ENCODE results near the gene CLEC17A.

Gene CLEC17A

GRCh38 chr19:14654786-14655560 lies 72.1 kb downstream of the CLEC17A start:
- DNase-seq (ENCODE audit: low spot score), result no peak

- DNase-seq (ENCODE audit: low spot score), result no peak
These were observed 72.8 kb downstream of the CLEC17A start for GRCh38 chr19:14655726-14656125.

GRCh38 chr19:14659874-14660489 lies 77.1 kb downstream of the CLEC17A start:
- DNase-seq (ENCODE audit: low spot score), result no peak

- DNase-seq (ENCODE audit: low spot score), result no peak
These were observed 78.6 kb downstream of the CLEC17A start for GRCh38 chr19:14661372-14661924.

Data from germinal center (tissue), 1 donor.